AG04450 (cell line): ENCODE measurements around the gene MICAL3. TPM values are rescaled to one million over a fixed set of nuclear protein-coding genes. Genes with fewer than 3 reads are reported as not detected.
"Not testable (repeated sequence)": the region's sequence is repeated elsewhere in the genome, so short reads cannot be mapped to it uniquely, and the experiment has no call there.

Experiments
- CTCF ChIA-PET: fragments of 300-600, 350-600 bp; formaldehyde crosslinking; extraction: SDS; loops from one replicate; lab custom pipeline; 2022; ENCODE audit warnings: antibody characterized with exemption, inconsistent platforms; lab: Charles Lee
- POLR2A ChIA-PET: fragments of 350-600 bp; formaldehyde crosslinking; extraction: SDS; loops from one replicate; lab custom pipeline; 2021; ENCODE audit warnings: antibody characterized with exemption, inconsistent platforms; lab: Yijun Ruan, JAX
- DNase-seq: peaks from one replicate; pipeline ENCODE4 v3.0.0-alpha.2; 2011; ENCODE audit warnings: low read depth, low spot score
- H3K27ac ChIP-seq: one replicate; pipeline ENCODE4 v1.5.1; 2012; ENCODE audit warnings: low read depth, low read length, control low read depth
- H3K27me3 ChIP-seq: one replicate; pipeline ENCODE4 v1.6.0; 2012; ENCODE audit warnings: low read length; ENCODE audit not compliant: control insufficient read depth, insufficient read depth
- H3K4me3 ChIP-seq: 2 replicates; pipeline ENCODE4 v1.5.1; 2011; ENCODE audit warnings: mild to moderate bottlenecking, low read depth, low read length, control low read depth
- H3K9me3 ChIP-seq: 2 replicates; pipeline ENCODE4 v1.5.1; 2012; ENCODE audit warnings: low read length; ENCODE audit not compliant: control insufficient read depth, insufficient read depth
- polyA plus RNA-seq: library from polyadenylated mRNA; depleted of rRNA; stranded (reverse); fragments of >200 nt; gene quantifications from 2 replicates; pipeline ENCODE4 v1.2.3, GENCODE V29; 2011
- TF ChIP-seq, protein P1 (sequence below): IDR thresholded peaks from 2 replicates; pipeline ENCODE4 v1.5.1; 2011; ENCODE audit warnings: low read depth, low read length, control low read depth, inconsistent platforms

MICAL3 gene
- polyA plus RNA-seq, 1 experiment: 17.8 TPM

DNA sequence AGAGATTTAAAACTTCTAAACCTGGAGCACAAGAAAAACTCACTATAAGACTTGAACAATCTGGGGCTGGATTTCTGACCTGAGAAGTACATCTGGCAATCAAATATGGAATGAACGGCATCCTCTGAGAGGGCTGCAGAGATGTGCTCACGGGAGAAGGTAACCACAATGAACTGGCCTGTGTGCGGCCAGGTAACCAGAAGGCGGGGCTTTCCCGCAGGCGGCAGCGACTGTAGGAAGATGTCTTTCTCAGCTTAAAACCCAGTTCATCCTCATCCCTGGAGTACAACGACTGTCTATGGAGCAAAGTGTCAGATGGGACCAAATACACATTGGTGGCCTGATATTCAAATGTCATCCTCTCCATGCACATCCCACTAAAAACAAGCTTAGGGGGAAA, 24.5 kb downstream of the MICAL3 start:
- H3K4me3 ChIP-seq: peak overlapping the region; percentile 66
- CTCF ChIA-PET: interaction anchor here (0.6 to 3.2 kb wide), 7 partner anchors 26 to 170 kb away, joined by 3 to 36 read pairs (median 4); partner anchors contain the start of gene PEX26
- DNase-seq: no peak
- POLR2A ChIA-PET: interaction anchor here (1.0 to 1.2 kb wide), 2 partner anchors 24 to 77 kb away, joined by 3 to 4 read pairs; no protein-coding TSS in a partner anchor
- no peak overlapping the region for H3K27ac ChIP-seq
- no peaks in the 10 kb centered on the region for H3K27me3 ChIP-seq
- no peaks in the 10 kb centered on the region; the same call in 1 of the 2 replicates for H3K9me3 ChIP-seq
- TF ChIP-seq, protein P1, sequence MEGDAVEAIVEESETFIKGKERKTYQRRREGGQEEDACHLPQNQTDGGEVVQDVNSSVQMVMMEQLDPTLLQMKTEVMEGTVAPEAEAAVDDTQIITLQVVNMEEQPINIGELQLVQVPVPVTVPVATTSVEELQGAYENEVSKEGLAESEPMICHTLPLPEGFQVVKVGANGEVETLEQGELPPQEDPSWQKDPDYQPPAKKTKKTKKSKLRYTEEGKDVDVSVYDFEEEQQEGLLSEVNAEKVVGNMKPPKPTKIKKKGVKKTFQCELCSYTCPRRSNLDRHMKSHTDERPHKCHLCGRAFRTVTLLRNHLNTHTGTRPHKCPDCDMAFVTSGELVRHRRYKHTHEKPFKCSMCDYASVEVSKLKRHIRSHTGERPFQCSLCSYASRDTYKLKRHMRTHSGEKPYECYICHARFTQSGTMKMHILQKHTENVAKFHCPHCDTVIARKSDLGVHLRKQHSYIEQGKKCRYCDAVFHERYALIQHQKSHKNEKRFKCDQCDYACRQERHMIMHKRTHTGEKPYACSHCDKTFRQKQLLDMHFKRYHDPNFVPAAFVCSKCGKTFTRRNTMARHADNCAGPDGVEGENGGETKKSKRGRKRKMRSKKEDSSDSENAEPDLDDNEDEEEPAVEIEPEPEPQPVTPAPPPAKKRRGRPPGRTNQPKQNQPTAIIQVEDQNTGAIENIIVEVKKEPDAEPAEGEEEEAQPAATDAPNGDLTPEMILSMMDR: no peak

DNA sequence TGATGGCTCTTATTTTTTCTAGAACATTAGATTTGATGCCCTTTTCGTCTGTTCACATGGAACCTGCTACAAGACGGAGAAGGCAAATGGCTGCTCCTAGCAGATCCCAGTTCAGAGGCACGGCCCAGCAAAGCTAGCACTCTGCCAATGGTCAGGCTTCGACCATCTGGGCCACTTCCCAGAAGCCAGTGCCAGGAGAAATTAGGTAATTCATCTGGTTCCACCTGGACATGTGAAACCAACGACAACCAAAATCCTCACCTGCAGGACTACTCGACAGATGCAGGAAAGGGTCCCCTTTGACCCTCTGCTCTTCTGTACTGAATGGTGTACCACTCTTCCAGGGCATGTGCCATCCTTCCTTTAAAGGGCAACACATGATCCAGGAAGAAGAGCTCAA, 25.4 kb downstream of the MICAL3 start:
- DNase-seq: no peak
- Histone ChIP-seq H3K27me3 (no peaks in the 10 kb centered on the region), H3K9me3 (no peaks in the 10 kb centered on the region; the same call in 1 of the 2 replicates), H3K27ac (no peak overlapping the region), H3K4me3 (no peak overlapping the region)
- TF ChIP-seq, protein P1: no peak
- CTCF ChIA-PET: interaction anchor here (0.9 to 3.2 kb wide), 3 partner anchors 76 to 169 kb away, joined by 3 to 36 read pairs (median 5); no protein-coding TSS in a partner anchor
- POLR2A ChIA-PET: no interaction called here

DNA sequence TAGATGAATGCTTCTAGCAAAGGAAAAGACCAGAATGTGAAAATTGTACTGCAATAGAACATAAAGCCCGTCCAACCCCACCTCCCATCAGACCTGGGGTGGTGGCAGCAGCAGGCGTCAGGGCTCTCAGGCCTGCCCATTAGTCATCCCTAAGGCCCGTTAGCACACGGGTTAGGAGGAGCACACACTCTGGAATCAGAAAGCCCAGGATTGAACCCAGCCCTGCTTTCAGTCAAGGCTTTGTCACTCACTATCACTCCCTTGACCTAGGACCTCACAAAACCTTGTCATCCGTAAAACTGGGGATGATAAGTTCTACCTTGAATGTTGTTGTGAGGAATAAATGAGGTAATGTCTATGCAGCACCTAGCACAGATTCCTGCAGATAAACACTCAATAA, 26.9 kb downstream of the MICAL3 start:
- Histone ChIP-seq H3K4me3 (no peak overlapping the region), H3K27me3 (no peaks in the 10 kb centered on the region), H3K27ac (no peak overlapping the region), H3K9me3 (no peaks in the 10 kb centered on the region; the same call in 1 of the 2 replicates)
- no peak for DNase-seq
- TF ChIP-seq, protein P1: no peak
- ChIA-PET CTCF (no interaction called here), POLR2A (interaction anchor here (0.6 kb wide), 1 partner anchor 32 kb away, joined by 3 read pairs; no protein-coding TSS in a partner anchor)

DNA sequence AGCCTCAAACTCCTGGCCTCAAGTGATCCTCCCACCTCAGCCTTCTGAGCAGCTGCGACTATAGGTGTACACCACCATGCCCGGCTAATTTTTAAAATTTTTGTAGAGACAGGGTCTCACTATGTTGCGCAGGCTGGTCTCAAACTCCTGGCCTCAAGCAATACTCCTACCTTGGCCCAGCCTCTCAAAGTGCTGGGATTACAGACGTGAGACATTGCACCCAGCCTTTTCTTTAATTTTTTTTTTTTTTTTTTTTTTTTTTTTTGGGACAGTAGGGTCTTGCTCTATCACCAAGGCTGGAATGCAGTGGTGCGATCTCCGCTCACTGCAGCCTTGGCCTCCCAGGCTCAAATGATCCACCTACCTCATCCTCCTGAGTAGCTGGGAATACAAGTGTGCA, 29.1 kb downstream of the MICAL3 start:
- POLR2A ChIA-PET, H3K27me3 ChIP-seq, DNase-seq, H3K9me3 ChIP-seq, CTCF ChIA-PET, H3K27ac ChIP-seq, H3K4me3 ChIP-seq: not testable (repeated sequence)

DNA sequence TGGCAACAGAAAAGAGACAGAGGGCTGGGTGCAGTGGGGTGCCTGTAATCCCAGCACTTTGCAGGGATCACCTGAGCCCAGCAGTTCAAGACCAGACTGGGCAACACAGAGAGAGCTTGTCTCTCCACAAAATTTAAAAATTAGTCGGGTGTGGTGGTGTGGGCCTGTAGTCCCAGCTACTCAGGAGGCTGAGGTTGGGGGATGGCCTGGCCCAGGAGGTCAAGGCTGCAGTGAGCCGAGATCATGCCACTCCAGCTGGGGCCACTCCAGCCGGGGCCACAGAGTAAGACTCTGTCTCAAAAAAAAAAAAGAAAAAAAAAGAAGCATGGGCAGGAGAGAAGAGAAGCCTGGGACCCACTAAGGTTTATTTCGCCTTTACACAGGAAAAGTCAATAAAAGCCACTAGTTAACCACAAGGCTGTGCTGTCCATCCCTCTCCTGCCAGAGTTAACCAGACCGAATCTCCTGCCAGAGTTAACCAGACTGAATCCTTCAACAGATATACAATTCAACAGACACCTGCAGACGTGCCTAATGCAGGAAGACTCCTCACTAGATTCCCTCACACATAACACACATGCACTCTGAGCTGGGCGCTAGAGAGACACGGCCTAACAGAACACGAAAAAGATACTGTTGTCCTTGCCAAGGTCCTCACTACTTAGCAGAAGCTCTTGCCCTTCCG, 29.8 kb downstream of the MICAL3 start:
- Histone ChIP-seq H3K27ac (no peak overlapping the region), H3K4me3 (no peak overlapping the region), H3K27me3 (no peaks in the 10 kb centered on the region), H3K9me3 (no peaks in the 10 kb centered on the region)
- ChIA-PET CTCF (no interaction called here), POLR2A (no interaction called here)
- TF ChIP-seq, protein P1: no peak
- no peak for DNase-seq

DNA sequence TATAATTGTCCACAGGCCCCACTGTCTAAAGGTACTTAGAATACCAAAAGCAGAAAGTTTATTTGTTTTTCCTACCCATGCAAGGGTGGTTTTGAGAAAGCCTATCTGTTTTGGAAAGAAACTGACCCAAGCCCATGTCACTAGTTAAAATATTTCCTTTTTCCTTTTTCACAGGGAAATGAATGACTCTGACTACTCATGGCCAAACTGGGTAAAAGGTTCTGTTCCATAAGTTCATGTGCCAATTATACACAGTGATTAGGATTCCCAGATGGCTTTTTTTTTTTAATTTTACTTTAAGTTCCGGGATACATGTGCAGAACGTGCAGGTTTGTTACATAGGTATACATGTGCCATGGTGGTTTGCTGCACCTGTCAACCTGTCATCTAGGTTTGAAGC, 31.4 kb downstream of the MICAL3 start:
- POLR2A ChIA-PET, DNase-seq, H3K4me3 ChIP-seq, H3K9me3 ChIP-seq, H3K27me3 ChIP-seq: not testable (repeated sequence)
- CTCF ChIA-PET: interaction anchor here (1.0 kb wide), 1 partner anchor 35 kb away, joined by 3 read pairs; no protein-coding TSS in a partner anchor
- H3K27ac ChIP-seq: peak overlapping the region; percentile 21

DNA sequence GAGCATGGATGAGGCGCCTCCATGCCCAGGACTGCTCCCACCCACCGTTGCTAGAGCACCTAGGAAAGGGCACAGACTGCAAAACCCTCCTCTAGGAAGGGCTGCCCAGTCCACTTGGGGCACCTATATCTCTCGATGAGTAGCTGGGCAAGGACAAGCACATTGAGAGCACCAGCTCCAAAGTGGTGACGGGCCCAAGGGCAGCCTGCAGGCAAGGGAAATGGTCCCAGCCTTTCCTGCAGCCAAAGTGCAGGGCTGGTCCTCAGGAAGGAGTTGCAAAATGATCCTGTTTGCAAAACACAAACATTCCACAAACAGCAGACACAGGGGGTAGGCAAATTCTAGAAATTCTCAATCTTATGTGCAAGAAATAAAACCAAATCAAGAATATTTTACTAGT, 32.4 kb downstream of the MICAL3 start:
- CTCF ChIA-PET: interaction anchor here (1.0 kb wide), 1 partner anchor 34 kb away, joined by 3 read pairs; no protein-coding TSS in a partner anchor
- DNase-seq, H3K27ac ChIP-seq, POLR2A ChIA-PET, H3K27me3 ChIP-seq, H3K4me3 ChIP-seq, H3K9me3 ChIP-seq: not testable (repeated sequence)
